SU-DHL-6 (cell line): ENCODE measurements around the gene FRAT1.

ENCODE experiments used
- H2AFZ ChIP-seq: fragments of 200-600 bp; sonication (generic); 2 replicates; pipeline ENCODE4 v1.6.1; 2014; ENCODE audit warnings: low read depth, mild to moderate bottlenecking, moderate library complexity, mixed read lengths, antibody characterized with exemption, low read length; ENCODE audit not compliant: severe bottlenecking
- H3F3A ChIP-seq: fragments of 200-600 bp; shearing (Covaris generic); 2 replicates; pipeline ENCODE4 v1.6.0; 2016; ENCODE audit warnings: antibody characterized with exemption, mild to moderate bottlenecking; ENCODE audit not compliant: insufficient read depth
- H3K27ac ChIP-seq: fragments of 200-600 bp; sonication (generic); 2 replicates; pipeline ENCODE4 v1.5.1; 2016; ENCODE audit warnings: low read depth, mild to moderate bottlenecking, low read length, moderate library complexity, mixed read lengths
- H3K27me3 ChIP-seq: fragments of 200-600 bp; sonication (generic), shearing (Covaris generic); 2 replicates; pipeline ENCODE4 v1.6.0; 2014; ENCODE audit warnings: mild to moderate bottlenecking, low read length
- H3K36me3 ChIP-seq: fragments of 200-600 bp; sonication (generic); 2 replicates; pipeline ENCODE4 v1.6.1; 2014; ENCODE audit warnings: mild to moderate bottlenecking, low read length, mixed read lengths
- H3K4me2 ChIP-seq: fragments of 300-600, 200-600 bp; shearing (Covaris generic), sonication (generic); 2 replicates; pipeline ENCODE4 v1.6.0; 2014; ENCODE audit warnings: low read length, low read depth, mild to moderate bottlenecking; ENCODE audit not compliant: poor library complexity, severe bottlenecking
- H3K4me3 ChIP-seq: fragments of 200-600 bp; sonication (generic); 2 replicates; pipeline ENCODE4 v1.5.1; 2014; ENCODE audit warnings: antibody characterized with exemption, low read length, mild to moderate bottlenecking, mixed read lengths; ENCODE audit not compliant: insufficient read depth, poor library complexity, severe bottlenecking
- H3K79me2 ChIP-seq: fragments of 200-600 bp; sonication (generic); 2 replicates; pipeline ENCODE4 v1.6.1; 2014; ENCODE audit warnings: mild to moderate bottlenecking, low read length, moderate library complexity; ENCODE audit not compliant: insufficient read depth
- H3K9ac ChIP-seq: fragments of 200-600 bp; sonication (generic); 2 replicates; pipeline ENCODE4 v1.7.0; 2014; ENCODE audit warnings: mild to moderate bottlenecking, low read length
- H3K9me2 ChIP-seq: fragments of 200-600 bp; sonication (generic); replicated peaks from 2 replicates; pipeline ENCODE4 v1.6.1; 2014; ENCODE audit warnings: low read length; ENCODE audit not compliant: insufficient read depth
- H3K9me3 ChIP-seq: fragments of 200-600 bp; sonication (generic); 2 replicates; pipeline ENCODE4 v1.6.1; 2014; ENCODE audit warnings: low read length, mixed read lengths; ENCODE audit not compliant: insufficient read depth
- H4K20me1 ChIP-seq: fragments of 200-600 bp; sonication (generic); 2 replicates; pipeline ENCODE4 v1.6.1; 2014; ENCODE audit warnings: low read depth, mild to moderate bottlenecking, antibody characterized with exemption, low read length, moderate library complexity, mixed read lengths
- EZH2phosphoT487 ChIP-seq: fragments of 200-600 bp; sonication (generic), shearing (Covaris generic); conservative IDR thresholded peaks from 2 replicates; pipeline ENCODE4 v1.6.1; 2018; ENCODE audit warnings: mild to moderate bottlenecking, antibody characterized with exemption, low read length, moderate library complexity, mixed read lengths
- TF ChIP-seq, protein P1 (sequence below): fragments of 200-600 bp; sonication (generic); IDR thresholded peaks from one replicate; pipeline ENCODE4 v1.5.1; 2017; ENCODE audit warnings: antibody characterized with exemption, mild to moderate bottlenecking, low read length, moderate library complexity; ENCODE audit not compliant: insufficient read depth, poor library complexity, severe bottlenecking

Gene FRAT1

GRCh38 chr10:97367126-97367649 is 48.1 kb downstream of the FRAT1 start:
- Histone ChIP-seq H3K9me2 (no peaks in the 10 kb centered on the region), H2AFZ (no peak overlapping the region), H3K27ac (no peak overlapping the region), H4K20me1 (no peaks in the 10 kb centered on the region), H3K27me3 (no peaks in the 10 kb centered on the region), H3K4me3 (no peak overlapping the region), H3F3A (no peaks in the 10 kb centered on the region), H3K9me3 (no peaks in the 10 kb centered on the region), H3K79me2 (no peaks in the 10 kb centered on the region), H3K36me3 (no peaks in the 10 kb centered on the region), H3K9ac (no peak overlapping the region), H3K4me2 (no peak overlapping the region)
- TF ChIP-seq, protein P1, sequence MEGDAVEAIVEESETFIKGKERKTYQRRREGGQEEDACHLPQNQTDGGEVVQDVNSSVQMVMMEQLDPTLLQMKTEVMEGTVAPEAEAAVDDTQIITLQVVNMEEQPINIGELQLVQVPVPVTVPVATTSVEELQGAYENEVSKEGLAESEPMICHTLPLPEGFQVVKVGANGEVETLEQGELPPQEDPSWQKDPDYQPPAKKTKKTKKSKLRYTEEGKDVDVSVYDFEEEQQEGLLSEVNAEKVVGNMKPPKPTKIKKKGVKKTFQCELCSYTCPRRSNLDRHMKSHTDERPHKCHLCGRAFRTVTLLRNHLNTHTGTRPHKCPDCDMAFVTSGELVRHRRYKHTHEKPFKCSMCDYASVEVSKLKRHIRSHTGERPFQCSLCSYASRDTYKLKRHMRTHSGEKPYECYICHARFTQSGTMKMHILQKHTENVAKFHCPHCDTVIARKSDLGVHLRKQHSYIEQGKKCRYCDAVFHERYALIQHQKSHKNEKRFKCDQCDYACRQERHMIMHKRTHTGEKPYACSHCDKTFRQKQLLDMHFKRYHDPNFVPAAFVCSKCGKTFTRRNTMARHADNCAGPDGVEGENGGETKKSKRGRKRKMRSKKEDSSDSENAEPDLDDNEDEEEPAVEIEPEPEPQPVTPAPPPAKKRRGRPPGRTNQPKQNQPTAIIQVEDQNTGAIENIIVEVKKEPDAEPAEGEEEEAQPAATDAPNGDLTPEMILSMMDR: no peak
- no peak for TF ChIP-seq EZH2phosphoT487
